DMS114 treated with DMSO at 0.1 percent for 48 hours (cell line): ENCODE results near the gene FBLN7.

Experiments
- DNase-seq: peaks from one replicate; lab custom pipeline; 2025; ENCODE audit not compliant: unreplicated experiment; lab: John Stamatoyannopoulos, UW

The FBLN7 gene

GRCh38 chr2:112229348-112229747, 91.2 kb downstream of the FBLN7 start:
- no peak for DNase-seq

- no peak for DNase-seq
These were observed 92.2 kb downstream of the FBLN7 start for GRCh38 chr2:112230371-112230770.
